Ishikawa (cell line): ENCODE results near the gene RNH1.

Source experiments
- CEBPB ChIP-seq: IDR thresholded peaks from 2 replicates; pipeline ENCODE4 v1.6.1; 2012
- CREB1 ChIP-seq: IDR thresholded peaks from 2 replicates; pipeline ENCODE4 v1.6.1; 2012; ENCODE audit warnings: low read depth
- EGR1 ChIP-seq: IDR thresholded peaks from 2 replicates; pipeline ENCODE4 v1.6.1; 2012
- EP300 ChIP-seq: IDR thresholded peaks from 2 replicates; pipeline ENCODE4 v1.6.1; 2012; ENCODE audit warnings: borderline replicate concordance
- FOXM1 ChIP-seq: IDR thresholded peaks from 2 replicates; pipeline ENCODE4 v1.6.1; 2012; ENCODE audit warnings: low read depth, borderline replicate concordance
- MAX ChIP-seq: IDR thresholded peaks from 2 replicates; pipeline ENCODE4 v1.6.1; 2012
- NFIC ChIP-seq: IDR thresholded peaks from 2 replicates; pipeline ENCODE4 v1.6.1; 2012
- RAD21 ChIP-seq: IDR thresholded peaks from 2 replicates; pipeline ENCODE4 v1.6.1; 2012; ENCODE audit warnings: low read depth
- REST ChIP-seq: IDR thresholded peaks from 2 replicates; pipeline ENCODE4 v1.6.1; 2012; ENCODE audit warnings: low read depth, mild to moderate bottlenecking
- TAF1 ChIP-seq: IDR thresholded peaks from 2 replicates; pipeline ENCODE4 v1.6.1; 2012; ENCODE audit warnings: low read depth, mild to moderate bottlenecking
- TCF12 ChIP-seq: IDR thresholded peaks from 2 replicates; pipeline ENCODE4 v1.6.1; 2012; ENCODE audit warnings: low read depth
- TEAD4 ChIP-seq: IDR thresholded peaks from 2 replicates; pipeline ENCODE4 v1.6.1; 2012
- USF1 ChIP-seq: IDR thresholded peaks from 2 replicates; pipeline ENCODE4 v1.6.1; 2012
- YY1 ChIP-seq: IDR thresholded peaks from 2 replicates; pipeline ENCODE4 v1.6.1; 2012; ENCODE audit warnings: low read depth
- ZBTB7A ChIP-seq: IDR thresholded peaks from 2 replicates; pipeline ENCODE4 v1.6.1; 2012; ENCODE audit warnings: low read depth

The RNH1 gene

GRCh38 chr11:488992-489391 lies 18.1 kb downstream of the RNH1 start:
- no peak for TF ChIP-seq CREB1
- TF ChIP-seq YY1 = no peak
- no peak for TF ChIP-seq TCF12
- TF ChIP-seq EGR1 = no peak

- TF ChIP-seq EGR1 (no peak), FOXM1 (no peak), ZBTB7A (no peak), RAD21 (no peak), TCF12 (no peak), TEAD4 (no peak), EP300 (no peak)
These were observed 18.5 kb downstream of the RNH1 start for GRCh38 chr11:488579-488978.

- TF ChIP-seq MAX (no peak), CEBPB (no peak), RAD21 (no peak), TEAD4 (no peak), EGR1 (no peak), FOXM1 (no peak), TCF12 (no peak), USF1 (no peak), CREB1 (no peak), ZBTB7A (no peak)
These were observed 19.0 kb downstream of the RNH1 start for GRCh38 chr11:488062-488461.

GRCh38 chr11:487571-488021 lies 19.4 kb downstream of the RNH1 start:
- no peak for TF ChIP-seq NFIC
- no peak for TF ChIP-seq YY1
- no peak for TF ChIP-seq TCF12
- TF ChIP-seq EP300 = no peak
- no peak for TF ChIP-seq EGR1

GRCh38 chr11:486189-486588 lies 20.9 kb downstream of the RNH1 start:
- TF ChIP-seq TAF1 (no peak), CREB1 (no peak), NFIC (no peak), USF1 (no peak), MAX (no peak), CEBPB (no peak), REST (no peak), ZBTB7A (no peak), YY1 (no peak), TCF12 (no peak), EP300 (no peak), FOXM1 (no peak)

GRCh38 chr11:484616-485015 lies 22.4 kb downstream of the RNH1 start:
- TF ChIP-seq TAF1 = no peak
- TF ChIP-seq EGR1 = no peak
- no peak for TF ChIP-seq FOXM1
- TF ChIP-seq NFIC = no peak
- no peak for TF ChIP-seq CEBPB
- no peak for TF ChIP-seq USF1
- TF ChIP-seq ZBTB7A = no peak

- no peak for TF ChIP-seq EP300
- TF ChIP-seq YY1 = no peak
- no peak for TF ChIP-seq CREB1
- no peak for TF ChIP-seq TCF12
These were observed 27.7 kb downstream of the RNH1 start for GRCh38 chr11:479311-479710.

- TF ChIP-seq EP300 (no peak), CEBPB (no peak), CREB1 (no peak)
These were observed 29.9 kb downstream of the RNH1 start for GRCh38 chr11:477052-477715.
